ENCODE results near the gene RIMKLA.

The RIMKLA gene, protein sequence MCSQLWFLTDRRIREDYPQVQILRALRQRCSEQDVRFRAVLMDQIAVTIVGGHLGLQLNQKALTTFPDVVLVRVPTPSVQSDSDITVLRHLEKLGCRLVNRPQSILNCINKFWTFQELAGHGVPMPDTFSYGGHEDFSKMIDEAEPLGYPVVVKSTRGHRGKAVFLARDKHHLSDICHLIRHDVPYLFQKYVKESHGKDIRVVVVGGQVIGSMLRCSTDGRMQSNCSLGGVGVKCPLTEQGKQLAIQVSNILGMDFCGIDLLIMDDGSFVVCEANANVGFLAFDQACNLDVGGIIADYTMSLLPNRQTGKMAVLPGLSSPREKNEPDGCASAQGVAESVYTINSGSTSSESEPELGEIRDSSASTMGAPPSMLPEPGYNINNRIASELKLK

DNA sequence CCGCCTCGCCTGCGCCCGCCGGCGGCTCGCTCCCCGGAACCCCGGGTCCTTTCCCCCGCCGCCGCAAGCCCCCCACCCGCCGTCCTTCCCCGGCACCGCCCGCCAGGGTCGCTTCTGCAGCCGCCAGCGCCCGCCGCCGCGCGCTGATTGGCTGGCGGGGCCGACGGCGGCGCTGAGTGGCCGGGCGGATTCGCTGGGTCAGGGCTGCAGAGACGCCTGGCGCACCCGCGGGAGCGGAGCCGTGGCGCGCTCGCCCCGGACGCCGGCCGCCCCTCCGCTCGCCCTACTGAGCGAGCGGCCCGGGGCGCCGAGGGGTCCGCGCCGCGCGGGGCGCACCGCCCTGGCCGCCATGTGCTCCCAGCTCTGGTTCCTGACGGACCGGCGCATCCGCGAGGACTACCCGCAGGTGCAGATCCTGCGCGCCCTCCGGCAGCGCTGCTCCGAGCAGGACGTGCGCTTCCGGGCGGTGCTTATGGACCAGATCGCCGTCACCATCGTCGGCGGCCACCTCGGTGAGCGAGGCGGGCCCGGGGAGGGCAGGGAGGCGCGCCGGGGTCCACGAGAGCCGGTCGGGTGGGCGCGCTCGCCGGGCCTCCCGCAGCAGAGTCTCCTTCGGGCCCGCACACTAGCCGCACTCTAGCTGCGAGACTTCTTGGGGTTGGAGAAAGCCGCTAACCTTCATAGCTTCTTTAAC, at the start of gene RIMKLA:
Gene RIMKLA, plus strand, starts transcription at position 207 of the 694 bp plus-strand sequence. Its CDS starts 143 bp downstream, at position 350.
- DNase-seq: no peak

DNA sequence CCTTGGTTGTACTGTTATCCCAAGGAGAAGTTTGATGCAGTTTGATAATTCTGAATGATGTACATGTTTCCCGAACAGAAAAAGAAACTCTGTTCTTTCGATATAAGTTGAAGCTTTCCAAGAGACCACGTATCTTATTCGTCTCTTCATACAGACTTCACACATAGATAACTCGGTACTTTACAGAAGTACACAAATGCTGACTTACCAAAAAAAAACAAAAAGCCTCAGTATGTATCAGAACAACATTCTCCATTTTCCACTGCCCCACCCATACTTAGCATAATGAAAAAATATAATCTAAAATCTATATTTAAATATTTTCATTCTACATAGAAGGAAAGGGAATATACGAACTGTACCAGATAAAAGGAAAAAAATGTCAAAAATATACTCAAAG, 47.7 kb upstream of the RIMKLA start:
- DNase-seq: no peak

DNA sequence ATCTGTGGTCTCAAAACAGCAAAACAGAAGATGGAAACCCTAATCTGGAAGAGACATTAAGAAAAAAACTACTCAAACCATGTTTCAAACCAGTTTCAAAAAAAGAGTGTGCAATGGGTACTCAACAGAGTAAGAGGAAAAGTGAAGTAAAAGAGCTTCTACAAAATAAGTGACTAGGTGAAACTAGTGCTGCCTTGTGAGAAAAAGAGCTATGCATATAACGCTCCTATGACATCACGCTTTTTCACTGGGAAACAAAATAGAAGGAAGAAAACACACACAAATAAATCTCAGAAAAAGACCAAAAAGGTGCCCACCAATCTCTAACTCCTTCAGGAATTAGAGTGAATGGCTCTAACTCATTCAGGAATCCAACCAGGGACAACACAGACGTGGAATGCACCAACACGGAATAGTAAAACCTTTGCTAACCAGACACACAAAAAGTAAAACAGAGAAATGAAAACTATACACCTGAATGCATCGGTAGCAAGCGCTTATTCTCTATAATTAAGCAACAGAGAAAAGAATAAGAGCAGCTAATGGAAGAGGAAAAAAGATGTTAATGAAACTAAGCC, 46.8 kb upstream of the RIMKLA start:
- no peak for DNase-seq

DNA sequence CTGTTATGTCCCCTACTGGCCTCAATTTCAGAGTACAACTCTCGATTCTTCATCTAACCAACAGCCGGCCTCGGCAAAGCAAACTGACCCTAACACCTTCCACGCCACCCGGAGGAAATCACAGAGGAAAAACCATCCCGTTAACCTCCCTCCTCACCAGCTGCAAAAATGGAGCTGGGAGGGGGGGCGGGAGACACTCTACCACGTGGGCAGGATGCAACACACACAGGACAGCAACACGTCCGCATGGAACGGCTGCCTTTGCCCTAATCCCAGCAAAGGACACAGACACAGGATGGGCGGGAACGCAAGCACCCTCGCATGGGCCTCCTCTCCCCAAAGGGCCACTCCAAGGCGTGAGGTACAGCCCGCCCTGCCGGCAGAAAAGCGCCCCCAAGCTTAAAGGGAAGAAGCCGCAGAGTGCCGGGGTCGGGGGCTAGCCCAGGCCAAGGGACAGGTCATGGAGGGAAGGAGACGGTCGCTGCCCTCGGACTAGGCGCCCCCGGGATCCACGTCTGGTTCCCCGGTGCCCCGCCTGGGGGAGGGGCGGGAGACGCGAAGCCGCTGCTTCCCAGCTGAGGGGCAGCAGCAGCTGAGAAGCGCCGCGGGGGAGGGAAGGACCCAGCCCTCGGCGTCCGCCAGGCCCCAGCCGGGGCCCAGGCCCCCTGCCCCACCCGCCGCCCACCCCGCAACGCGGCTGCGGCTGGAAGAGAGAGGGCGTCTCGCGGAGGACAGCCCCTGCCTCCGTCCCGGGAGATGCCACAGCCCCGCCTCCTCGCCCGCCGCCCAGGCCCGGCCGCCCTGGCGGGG, 46.1 kb upstream of the RIMKLA start:
- DNase-seq: no peak

DNA sequence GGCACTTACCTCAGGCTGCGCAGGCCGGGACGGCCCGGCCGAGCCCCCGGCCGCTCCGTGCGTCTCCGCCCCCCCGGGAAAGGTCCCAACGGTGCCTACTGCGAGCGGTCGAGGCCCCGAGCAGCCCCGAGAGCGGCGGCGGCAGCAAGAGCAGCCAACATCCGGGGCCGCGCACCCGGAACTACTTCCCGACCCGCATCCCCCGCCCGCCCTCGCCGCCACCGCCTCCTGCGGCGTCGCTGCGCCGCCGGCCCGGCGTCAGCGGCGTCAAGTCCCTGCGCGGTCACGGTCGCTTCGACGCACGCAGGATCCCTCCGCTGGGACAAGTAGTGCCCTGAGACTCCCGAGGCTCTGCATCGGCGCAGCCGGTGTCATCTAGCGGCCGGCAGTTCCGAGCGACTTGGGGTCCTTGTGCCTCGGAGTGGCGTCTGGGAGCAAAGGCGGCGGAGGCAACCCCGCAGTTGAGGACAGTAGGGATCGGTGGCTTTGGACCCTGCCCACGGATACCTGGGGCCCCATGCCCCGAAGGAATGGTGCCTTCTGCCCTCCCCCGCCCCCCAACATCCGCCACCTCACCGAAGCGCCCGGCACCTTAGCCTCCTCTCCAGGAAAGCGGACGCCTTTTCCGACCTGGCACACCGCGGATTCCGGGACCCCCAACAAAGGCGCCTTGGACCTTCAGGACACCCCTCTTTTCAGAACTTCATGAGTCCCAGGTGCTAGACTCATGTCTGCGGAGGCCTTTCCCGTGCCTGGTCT, 45.4 kb upstream of the RIMKLA start, which contains the start of gene FOXJ3:
Gene FOXJ3, minus strand, starts transcription at position 186 of the 759 bp plus-strand sequence. CDS start 24,142 bp downstream, outside the sequence.
- peak; percentile 88 for DNase-seq

DNA sequence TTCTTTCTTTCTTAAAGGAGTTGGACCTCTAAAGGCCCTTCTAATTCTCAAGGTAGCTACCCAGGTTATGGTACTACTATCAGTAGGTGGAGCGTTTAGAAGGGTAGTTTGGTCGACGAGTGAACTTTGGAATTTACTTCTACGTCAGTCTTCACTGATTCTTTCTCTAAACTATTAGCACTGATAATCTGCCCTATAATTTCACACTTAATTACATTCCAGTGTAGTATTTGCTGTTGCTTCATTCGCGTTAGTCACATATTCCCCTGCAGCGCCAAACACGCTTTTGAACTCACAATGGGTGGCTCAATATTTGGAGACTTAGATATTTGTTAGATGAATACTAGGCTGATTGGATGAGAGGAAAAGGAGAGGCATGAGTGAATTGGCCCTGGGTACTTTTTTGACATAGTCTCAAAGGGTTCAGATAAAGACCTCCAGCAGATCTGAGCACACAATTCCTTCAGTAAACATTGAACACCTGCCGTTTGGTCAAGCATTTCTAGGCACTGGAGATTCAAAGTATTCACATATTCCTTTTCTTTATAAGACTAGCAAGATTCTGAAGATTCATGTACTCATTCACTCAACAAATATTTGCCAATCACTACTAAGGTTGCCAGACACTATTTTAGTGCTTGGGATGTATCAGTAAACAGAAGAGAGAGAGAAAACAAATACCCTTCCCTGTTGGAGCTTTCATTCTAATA, 44.6 kb upstream of the RIMKLA start:
- no peak for DNase-seq

DNA sequence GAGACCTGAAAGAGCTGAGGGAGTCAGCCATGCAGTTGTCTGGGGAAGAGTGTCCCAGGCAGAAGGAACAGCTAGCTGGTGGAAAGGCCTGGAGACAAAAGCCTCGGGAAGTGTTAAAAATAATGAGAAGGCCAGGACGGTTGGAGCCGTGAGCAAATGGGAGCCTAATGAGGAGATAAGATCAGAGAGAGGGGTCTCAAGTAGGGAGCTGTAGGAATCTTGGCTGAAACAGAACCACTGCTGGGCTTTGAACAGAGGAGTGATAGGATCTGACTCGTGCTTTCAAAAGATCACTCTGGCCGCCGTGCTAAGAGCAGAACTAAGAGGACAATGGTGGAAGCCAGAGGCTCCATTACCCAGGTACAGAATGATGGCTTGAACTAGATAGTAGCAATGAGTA, 43.6 kb upstream of the RIMKLA start:
- DNase-seq: no peak

DNA sequence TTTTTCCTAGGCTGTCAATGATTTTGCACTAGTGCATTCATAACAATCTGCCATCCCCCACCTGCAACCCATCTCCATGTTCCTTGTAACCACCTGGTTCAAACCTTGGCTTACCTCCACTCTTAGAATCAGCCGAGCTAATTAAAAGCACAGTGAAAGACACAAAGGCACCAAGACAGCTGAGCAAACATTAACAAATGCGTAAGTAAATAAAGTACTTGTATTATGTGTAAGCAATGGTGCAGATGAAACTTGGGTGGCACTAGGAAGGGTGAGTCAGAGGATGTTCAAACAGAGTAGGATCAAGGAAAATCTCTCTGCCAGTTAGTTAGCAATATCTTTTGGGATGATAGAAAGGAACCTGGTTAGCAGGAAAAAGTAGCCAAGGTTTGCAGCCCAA, 40.5 kb upstream of the RIMKLA start:
- no peak for DNase-seq

DNA sequence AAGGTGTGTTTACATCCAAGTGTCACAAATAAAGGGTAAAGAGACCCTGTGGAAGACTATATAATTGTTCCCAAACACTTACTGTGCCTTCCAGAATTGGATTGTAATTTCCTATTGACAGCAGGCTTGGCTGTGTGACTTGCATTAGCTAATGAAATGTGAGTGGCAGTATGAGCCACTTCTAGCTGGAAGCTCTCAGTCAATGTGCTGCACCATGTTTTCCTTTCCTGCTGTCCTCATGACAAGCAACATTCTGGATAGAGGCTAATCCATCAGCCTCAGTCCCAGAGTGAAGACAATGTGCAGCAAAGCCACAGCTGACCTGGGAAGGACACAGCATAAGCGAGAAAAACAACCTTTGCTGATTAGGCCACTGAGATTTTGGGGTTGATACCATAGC, 39.7 kb upstream of the RIMKLA start:
- no peak for DNase-seq

DNA sequence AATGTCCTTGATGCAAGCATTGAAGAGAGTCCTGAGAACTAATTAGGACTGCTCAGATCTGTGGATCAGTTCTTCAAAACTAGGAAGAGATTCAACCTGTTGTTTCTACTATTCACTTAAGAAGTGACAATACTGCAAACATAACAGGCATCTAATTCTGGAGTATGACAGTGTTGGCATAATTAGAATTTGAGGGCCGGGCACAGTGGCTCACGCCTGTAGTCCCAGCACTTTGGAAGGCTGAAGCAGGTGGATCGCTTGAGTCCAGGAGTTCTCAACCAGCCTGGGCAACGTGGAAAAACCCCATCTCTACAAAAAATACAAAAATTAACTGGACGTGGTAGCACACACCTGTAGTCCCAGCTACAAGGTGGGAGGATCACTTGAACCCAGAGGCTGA, 37.5 kb upstream of the RIMKLA start:
- no peak for DNase-seq

DNA sequence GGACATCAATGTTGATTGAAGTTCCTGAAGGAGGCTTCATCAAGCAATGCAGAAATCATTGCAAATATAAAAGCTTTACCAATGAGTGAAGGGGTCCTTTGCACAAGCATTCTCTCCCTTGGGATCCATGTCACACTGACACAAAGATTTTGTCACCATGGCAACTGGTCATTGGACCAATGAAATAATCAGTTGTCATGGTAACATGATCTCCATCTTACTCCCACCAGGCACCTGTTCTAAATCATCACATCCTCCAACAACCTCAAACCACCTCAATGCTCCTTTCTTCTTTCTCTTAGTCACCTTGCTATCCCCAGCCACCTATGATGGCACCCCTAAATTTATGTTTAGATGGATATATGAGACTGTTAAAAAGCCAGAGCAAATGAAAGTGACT, 32.1 kb upstream of the RIMKLA start:
- DNase-seq: no peak

DNA sequence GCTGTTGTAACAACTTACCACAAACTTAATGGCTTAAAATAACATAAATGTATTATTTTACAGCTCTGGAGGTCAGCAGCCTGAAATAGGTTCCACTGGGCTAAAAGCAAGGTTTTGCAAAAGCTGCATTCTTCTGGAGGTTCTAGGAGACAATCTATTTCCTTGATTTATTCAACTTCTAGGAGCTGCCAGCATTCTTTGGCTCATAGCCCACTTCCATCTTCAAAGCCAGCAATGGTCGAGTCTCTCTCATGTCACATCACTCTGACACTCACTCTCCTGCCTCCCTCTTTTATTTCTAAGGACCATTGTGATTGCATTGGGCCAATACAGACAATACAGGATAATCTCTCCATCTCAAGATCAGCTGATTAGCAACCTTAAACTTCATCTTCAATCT, 30.5 kb upstream of the RIMKLA start:
- no peak for DNase-seq

DNA sequence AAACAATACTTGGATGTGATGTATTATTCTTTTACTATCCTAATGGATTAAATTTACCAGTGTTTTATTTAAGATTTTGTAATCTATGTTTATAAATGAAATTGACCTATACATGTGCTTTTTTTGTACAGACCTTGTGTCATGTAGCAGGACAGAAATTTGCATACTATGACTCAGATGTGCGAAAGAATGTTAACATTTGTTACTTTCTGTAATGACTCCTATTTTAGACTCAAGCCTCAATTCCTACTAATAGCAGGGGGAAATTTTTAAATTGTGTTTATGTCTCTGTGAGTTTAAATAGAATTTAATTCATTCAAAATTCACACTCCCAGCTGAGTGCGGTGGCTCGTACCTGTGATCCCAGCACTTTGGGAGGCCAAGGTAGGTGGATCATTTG, 21.8 kb upstream of the RIMKLA start:
- no peak for DNase-seq

DNA sequence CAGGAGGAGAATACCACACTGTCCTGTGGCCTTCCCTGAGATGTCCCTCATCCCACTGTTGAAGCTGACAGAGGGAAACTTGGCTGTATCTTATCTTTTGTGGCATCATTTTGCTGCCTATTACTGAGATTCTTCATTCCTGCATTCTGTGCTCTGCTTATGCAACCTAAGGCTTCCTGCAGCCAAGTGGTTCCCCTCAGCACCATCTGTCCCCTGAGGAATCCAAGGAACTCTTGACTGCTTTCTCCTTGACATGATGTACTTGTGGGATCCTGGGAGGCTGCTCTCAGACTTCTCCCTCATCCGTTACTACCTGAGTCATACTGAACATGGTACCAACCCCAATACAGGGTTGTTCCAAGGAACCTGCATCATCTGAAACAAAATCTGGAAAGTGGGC, 21.1 kb upstream of the RIMKLA start:
- DNase-seq: no peak

DNA sequence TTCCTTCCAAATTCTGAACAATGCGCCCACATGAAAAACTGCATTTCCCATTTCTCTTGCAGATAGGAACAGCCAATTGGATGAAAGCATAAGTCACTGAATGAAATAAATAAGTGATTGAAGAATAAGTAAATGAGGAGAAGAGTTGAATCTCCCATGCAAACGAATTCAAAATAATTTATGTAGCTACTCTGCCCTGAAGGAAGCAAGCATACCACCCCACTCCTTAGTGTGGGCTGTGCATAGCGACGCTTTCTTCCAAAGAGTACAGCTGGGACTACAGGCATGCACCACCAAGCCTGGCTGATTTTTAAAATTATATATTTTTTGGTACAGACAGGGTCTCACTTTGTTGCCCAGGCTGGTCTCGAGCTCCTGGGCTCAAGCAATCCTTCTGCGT, 16.5 kb upstream of the RIMKLA start:
- no peak for DNase-seq

DNA sequence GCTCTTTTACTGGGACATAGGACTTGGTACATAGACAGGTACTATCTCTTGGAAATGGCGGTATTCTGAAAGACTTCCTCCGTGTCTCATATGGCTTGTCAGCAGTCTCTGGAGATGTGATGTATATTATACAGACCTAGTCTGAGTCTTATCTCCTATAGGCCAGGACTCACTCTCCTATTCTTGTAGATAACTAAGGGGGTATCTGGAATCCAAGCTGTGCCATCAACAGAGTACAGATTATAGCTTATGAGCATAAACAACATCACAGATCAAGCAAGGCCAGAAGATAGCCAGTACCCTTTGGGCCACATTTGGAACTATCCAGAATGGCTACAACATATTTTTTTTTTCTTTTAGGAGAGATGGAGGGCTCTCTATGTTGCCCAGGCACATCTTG, 16.1 kb upstream of the RIMKLA start:
- no peak for DNase-seq

DNA sequence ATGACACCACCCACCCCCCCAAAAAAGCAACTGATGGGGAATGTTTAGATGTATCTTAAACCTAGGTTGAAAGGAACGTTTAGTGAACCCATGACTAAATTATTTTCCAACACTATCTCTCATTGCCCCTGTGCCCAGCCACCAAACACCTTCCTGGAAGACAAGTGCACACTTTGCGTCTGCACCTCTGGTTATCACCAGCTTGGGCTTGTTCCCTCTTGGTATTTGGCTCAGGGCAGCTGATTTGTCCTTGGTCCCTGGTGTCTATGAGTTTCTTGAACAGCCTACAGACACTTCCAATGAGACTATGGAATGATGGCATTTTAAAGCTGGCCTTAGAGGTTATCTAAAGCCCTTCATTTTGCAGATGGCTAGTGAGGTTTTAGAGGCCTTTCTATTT, 15.5 kb upstream of the RIMKLA start:
- DNase-seq: no peak

DNA sequence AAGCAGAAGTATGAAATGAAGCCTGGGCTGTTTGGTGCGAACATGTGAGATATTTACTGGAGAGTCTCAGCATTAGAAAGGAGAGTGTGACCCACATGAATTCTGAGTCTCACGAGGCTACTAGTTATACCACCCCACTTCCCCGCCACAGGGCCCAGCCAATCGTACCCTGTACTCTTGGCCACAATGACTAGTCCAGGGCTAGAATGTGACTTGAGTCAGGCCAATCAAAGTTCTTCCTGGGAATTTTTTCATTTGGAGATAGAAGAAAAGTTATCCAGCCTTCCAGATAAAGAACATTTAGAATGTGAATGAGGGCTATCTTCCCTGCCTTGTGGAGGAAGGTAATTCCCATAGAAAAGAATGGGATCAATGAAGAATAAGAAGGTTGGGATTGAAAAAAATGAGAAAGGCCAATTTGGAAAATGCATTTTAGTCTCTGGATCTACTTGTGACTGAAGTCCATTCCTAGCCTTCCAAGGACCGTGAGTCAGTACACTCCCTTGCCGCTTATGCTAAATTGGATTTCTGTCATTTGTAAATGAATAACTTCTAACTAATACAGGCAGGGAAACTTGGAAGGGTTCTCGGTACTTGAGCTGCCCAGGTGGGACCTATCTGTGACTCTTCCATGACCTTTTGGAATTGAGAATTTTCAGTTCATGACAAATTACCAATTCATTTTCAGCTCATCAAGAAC, 12.3 kb upstream of the RIMKLA start:
- no peak for DNase-seq

DNA sequence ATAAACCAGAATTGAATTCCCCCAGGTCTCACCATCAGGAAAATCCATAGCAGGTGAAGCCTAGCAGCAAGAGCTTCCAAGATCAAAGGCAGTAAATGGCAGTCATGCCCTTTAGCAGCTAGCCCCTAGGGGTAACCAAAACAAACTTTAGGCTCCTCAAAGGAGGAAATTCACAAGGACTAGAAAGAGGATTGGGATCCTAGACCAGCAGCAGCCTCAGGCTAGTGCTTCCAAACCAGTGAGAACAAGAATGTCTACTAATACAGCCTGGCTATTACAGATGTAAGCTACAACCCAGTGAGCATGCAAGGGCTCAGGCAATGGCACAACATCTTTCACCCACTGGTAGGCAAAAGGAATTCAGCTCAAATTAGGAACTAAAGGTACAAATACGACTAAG, 11.1 kb upstream of the RIMKLA start:
- no peak for DNase-seq

DNA sequence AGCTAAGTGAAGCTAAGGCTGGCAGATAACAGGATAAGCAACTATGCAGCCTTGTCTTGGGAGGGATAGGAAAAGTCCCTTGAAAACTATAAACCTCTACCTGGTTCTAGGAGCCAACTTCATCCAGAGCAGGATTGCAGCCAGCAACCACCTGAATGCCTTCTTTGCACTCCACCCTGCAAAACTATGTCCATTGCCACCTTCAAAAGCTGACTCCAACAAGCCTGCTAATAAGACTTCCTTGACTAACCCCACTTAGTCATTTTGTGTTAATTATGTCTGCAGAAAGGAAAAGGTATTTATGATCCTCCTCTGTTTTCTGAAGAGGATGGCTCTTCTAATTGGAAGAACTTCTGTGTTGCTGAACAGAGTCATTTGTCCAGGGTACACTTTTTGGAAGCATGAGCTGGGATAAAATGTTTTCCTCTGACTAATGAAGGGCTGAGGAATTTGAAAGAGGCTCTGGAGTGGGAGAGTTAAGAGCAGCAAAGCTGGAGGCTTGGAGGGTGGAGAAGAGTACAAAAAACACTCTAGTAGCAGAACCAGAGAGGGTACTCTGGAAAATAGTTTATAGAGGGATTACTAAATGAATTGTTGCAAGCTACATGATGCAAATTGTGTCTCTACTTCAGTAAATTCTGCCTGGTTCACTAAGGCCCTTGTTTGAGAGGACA, 9.6 kb upstream of the RIMKLA start:
- DNase-seq: no peak

DNA sequence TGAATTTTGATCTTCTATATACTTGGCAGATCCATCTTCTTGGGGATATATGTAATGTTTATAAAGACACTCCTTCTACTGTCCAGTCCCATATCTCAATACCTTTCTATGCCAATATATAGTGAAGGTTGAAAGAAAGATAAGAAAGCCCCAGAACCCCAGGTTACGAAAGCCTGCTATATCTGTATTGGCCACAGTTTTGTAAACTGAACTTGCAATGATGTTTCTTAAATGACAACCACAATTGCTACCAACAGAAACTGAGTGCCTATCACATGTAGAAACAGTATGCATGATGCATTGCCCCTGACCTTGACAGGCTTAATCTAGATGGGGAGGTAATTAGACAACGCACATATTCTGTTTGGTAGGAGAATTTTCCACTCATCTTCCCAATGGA, 7.8 kb upstream of the RIMKLA start:
- no peak for DNase-seq
